Upper lobe of left lung (tissue), 4 donors: Measurements from ENCODE around the gene ZNF775.

Source experiments
- EP300 ChIP-seq, 4 donors: sonication (generic); formaldehyde crosslinking; IDR thresholded peaks; one replicate each; pipeline ENCODE4 v1.5.1; 2017; ENCODE audit warnings: antibody characterized with exemption in 4 of 4, control low read depth in 2 of 4
- POLR2A ChIP-seq, 4 donors: fragments of 450-650 bp; IDR thresholded peaks; one replicate each; pipeline ENCODE4 v1.5.1; 2016 to 2017; ENCODE audit warnings: antibody characterized with exemption in 4 of 4, mild to moderate bottlenecking in 2 of 4
- POLR2AphosphoS5 ChIP-seq, 2 donors: sonication (generic); formaldehyde crosslinking; IDR thresholded peaks; one replicate each; pipeline ENCODE4 v1.5.1; 2017; ENCODE audit warnings: antibody characterized with exemption in 2 of 2
- TF ChIP-seq, protein P1 (sequence below), 6 experiments: fragments of 450-650 bp in 4 of 6; fragments of 200-600 bp in 2 of 6; sonication (generic) in 2 of 6; IDR thresholded peaks; one replicate each; pipeline ENCODE4 v1.5.1; 2016 to 2019; ENCODE audit warnings: antibody characterized with exemption in 6 of 6

- TF ChIP-seq, protein P1, sequence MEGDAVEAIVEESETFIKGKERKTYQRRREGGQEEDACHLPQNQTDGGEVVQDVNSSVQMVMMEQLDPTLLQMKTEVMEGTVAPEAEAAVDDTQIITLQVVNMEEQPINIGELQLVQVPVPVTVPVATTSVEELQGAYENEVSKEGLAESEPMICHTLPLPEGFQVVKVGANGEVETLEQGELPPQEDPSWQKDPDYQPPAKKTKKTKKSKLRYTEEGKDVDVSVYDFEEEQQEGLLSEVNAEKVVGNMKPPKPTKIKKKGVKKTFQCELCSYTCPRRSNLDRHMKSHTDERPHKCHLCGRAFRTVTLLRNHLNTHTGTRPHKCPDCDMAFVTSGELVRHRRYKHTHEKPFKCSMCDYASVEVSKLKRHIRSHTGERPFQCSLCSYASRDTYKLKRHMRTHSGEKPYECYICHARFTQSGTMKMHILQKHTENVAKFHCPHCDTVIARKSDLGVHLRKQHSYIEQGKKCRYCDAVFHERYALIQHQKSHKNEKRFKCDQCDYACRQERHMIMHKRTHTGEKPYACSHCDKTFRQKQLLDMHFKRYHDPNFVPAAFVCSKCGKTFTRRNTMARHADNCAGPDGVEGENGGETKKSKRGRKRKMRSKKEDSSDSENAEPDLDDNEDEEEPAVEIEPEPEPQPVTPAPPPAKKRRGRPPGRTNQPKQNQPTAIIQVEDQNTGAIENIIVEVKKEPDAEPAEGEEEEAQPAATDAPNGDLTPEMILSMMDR (IDR thresholded peaks at IDR 0.05), result no peak
- TF ChIP-seq POLR2AphosphoS5 (IDR thresholded peaks at IDR 0.05) (no peak), EP300 (IDR thresholded peaks at IDR 0.05) (no peak), POLR2A (IDR thresholded peaks at IDR 0.05) (no peak)
These were observed 55.9 kb downstream of the ZNF775 start for GRCh38 chr7:150435047-150435389.
